Gastrocnemius medialis (tissue), 4 donors: ENCODE data around the gene PKNOX1. TPM values are rescaled to one million over a fixed set of nuclear protein-coding genes. Genes with fewer than 3 reads are reported as not detected.
"Not testable (repeated sequence)": the region's sequence is repeated elsewhere in the genome, so short reads cannot be mapped to it uniquely, and the experiment has no call there.

Experiments used
- ATAC-seq, 2 donors: fragments of 150-250 bp; one replicate each; pipeline ENCODE4 v1.9.1; 2016
- DNase-seq, 2 donors: peaks; one replicate each; pipeline ENCODE4 v3.0.0-alpha.2; 2019
- H3K27ac ChIP-seq, 4 donors: fragments of 200-600 bp; sonication (generic); 1 replicate in 1 of 4; 2 replicates in 3 of 4; pipeline ENCODE4 v1.5.1; 2016 to 2018; ENCODE audit warnings: mild to moderate bottlenecking in 2 of 4, moderate library complexity in 1 of 4
- H3K27me3 ChIP-seq, 3 donors: fragments of 200-600 bp; sonication (generic) in 2 of 3; 1 replicate in 1 of 3; 2 replicates in 2 of 3; pipeline versions ENCODE4 v1.5.1 to v1.6.0; 2016 to 2019; ENCODE audit warnings: mild to moderate bottlenecking in 1 of 3, moderate library complexity in 1 of 3
- H3K36me3 ChIP-seq, 2 donors: fragments of 200-600 bp; sonication (generic) in 1 of 2; one replicate each; pipeline ENCODE4 v1.5.1; 2017 to 2018
- H3K4me1 ChIP-seq, 2 donors: fragments of 200-600 bp; sonication (generic) in 1 of 2; one replicate each; pipeline ENCODE4 v1.5.1; 2016 to 2017; ENCODE audit warnings: mild to moderate bottlenecking in 2 of 2
- H3K4me3 ChIP-seq, 4 donors: fragments of 200-600 bp; sonication (generic) in 3 of 4; 1 replicate in 1 of 4; 2 replicates in 3 of 4; pipeline ENCODE4 v1.5.1; 2016 to 2019; ENCODE audit warnings: mild to moderate bottlenecking in 2 of 4
- H3K9me3 ChIP-seq, 3 donors: fragments of 200-600 bp; sonication (generic) in 2 of 3; 1 replicate in 1 of 3; 2 replicates in 2 of 3; pipeline ENCODE4 v1.5.1; 2016 to 2019
- in situ Hi-C, 4 donors: fragments of 200-750 bp; cut with MboI; loops; one replicate each; pipeline versions ENCODE4 v1.15.0 to v1.8.0; 2017; ENCODE audit warnings: low sequenced_read_pairs in 4 of 4
- intact Hi-C: fragments of 100-400 bp; cut with DNase I; formaldehyde crosslinking; loops from one replicate; pipeline ENCODE4 v1.15.1; 2023; ENCODE audit warnings: low total_unique reads
- microRNA-seq, 2 donors: library from miRNA; unstranded; fragments of <30 nt; microRNA quantifications; one replicate each; pipeline ENCODE4, GENCODE V29; 2016; ENCODE audit warnings: borderline replicate concordance in 2 of 2
- total RNA-seq, 4 donors: library from RNA; depleted of rRNA; stranded (reverse); fragments of >200 nt; gene quantifications; one replicate each; pipeline versions ENCODE4 v1.1.0 to v1.2.3, GENCODE V29; 2016

The PKNOX1 gene
- total RNA-seq, 4 donors from 2014 or later = 5.3 to 18.0 (median 7.6) TPM

GRCh38 chr21:43075170-43076022 lies 101.0 kb downstream of the PKNOX1 start, which contains the start of gene CBS:
TSS of gene CBS (minus strand) at chr21:43075835. CDS start at chr21:43072193, 3,642 bp downstream.
- intact Hi-C loops = not testable (repeated sequence)

GRCh38 chr21:43076023-43076637 lies 101.8 kb downstream of the PKNOX1 start:
- intact Hi-C loops, H3K27me3 ChIP-seq, H3K4me1 ChIP-seq, H3K4me3 ChIP-seq, DNase-seq, H3K9me3 ChIP-seq, H3K36me3 ChIP-seq, in situ Hi-C loops, ATAC-seq, H3K27ac ChIP-seq: not testable (repeated sequence)

More at GRCh38 chr21:43075170-43076022, 101.0 kb downstream of the PKNOX1 start, which contains the start of gene CBS:
- H3K27ac ChIP-seq, DNase-seq, H3K4me1 ChIP-seq, H3K9me3 ChIP-seq, in situ Hi-C loops, H3K4me3 ChIP-seq, H3K36me3 ChIP-seq, H3K27me3 ChIP-seq, ATAC-seq: not testable (repeated sequence)

GRCh38 chr21:43076643-43077042 lies 102.3 kb downstream of the PKNOX1 start:
- H3K9me3 ChIP-seq, H3K27me3 ChIP-seq, H3K27ac ChIP-seq, intact Hi-C loops, H3K4me3 ChIP-seq, H3K4me1 ChIP-seq, ATAC-seq, in situ Hi-C loops, DNase-seq, H3K36me3 ChIP-seq: not testable (repeated sequence)

- ATAC-seq, H3K36me3 ChIP-seq, H3K4me1 ChIP-seq, H3K9me3 ChIP-seq, DNase-seq, H3K27me3 ChIP-seq, intact Hi-C loops, H3K27ac ChIP-seq, H3K4me3 ChIP-seq, in situ Hi-C loops: not testable (repeated sequence)
Measured at GRCh38 chr21:43082587-43083300, 108.4 kb downstream of the PKNOX1 start.

Small RNA genes lying within 50 kb of the gene (microRNA-seq; reads per million reads assigned to microRNA genes)
- 0 reads per million in 2 donors for gene MIR5692B

Other genes starting within 250 kb of the PKNOX1 start
- 10 to 100 TPM in 1 of 4 donors, 1 to 10 TPM in 3; 1.9 to 13.3 (median 4.4) TPM for gene WDR4, start 95.0 kb upstream of the PKNOX1 start, total RNA-seq
- gene NDUFV3, start 81.3 kb upstream of the PKNOX1 start, total RNA-seq = 100 to 1,000 TPM in 1 of 4 donors, 10 to 100 TPM in 3; 96.4 to 109 (median 97.7) TPM
- not detected for gene ERVH48-1, start 48.9 kb upstream of the PKNOX1 start, total RNA-seq
- gene CBS, start 101.3 kb downstream of the PKNOX1 start, total RNA-seq = 1 to 10 TPM; 1.0 to 3.4 (median 1.4) TPM
- gene U2AF1, start 133.0 kb downstream of the PKNOX1 start, total RNA-seq = 10 to 100 TPM in 3 of 4 donors, 1 to 10 TPM in 1; 7.7 to 30.0 (median 18.0) TPM
- not detected for gene CRYAA, start 194.4 kb downstream of the PKNOX1 start, total RNA-seq